Activated T-helper 1 cell treated with anti-CD3 and anti-CD28 coated beads, Interleukin-2, amount 50 U/mL, for 16 hours (primary cell): ENCODE results near the gene CLCA1.
"Not testable (repeated sequence)": the region's sequence is repeated elsewhere in the genome, so short reads cannot be mapped to it uniquely, and the experiment has no call there.

ENCODE experiments used
- DNase-seq, 2 donors: peaks; one replicate each; pipeline ENCODE4 v3.0.0-alpha.2; 2020; ENCODE audit warnings: low read depth in 1 of 2, low spot score in 1 of 2

Gene CLCA1

DNA sequence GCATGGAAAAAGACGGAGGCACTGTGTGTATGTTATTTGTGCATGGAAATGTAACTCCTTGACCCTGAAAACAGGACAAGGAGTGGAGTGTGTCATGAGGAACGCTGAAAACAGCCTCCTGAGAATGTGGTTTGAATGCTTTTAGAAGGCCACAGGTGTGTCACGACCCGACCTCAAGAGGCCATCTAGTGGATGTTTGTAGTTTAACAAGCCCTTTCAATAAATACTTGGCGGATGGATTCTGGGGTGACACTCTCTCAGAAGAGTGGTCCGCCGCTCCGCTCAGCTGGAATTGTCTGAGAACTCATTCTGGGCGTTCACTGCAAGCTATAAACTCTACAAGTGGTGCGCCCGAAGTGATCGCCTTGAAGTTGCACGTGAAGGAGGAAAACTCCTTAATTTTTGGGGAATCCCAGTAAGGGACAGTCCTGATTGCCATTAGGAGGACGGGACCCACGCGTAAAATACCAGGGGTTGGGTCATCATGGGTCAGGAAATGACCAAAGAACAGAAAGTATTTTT, 33.5 kb downstream of the CLCA1 start:
- not testable (repeated sequence) for DNase-seq

DNA sequence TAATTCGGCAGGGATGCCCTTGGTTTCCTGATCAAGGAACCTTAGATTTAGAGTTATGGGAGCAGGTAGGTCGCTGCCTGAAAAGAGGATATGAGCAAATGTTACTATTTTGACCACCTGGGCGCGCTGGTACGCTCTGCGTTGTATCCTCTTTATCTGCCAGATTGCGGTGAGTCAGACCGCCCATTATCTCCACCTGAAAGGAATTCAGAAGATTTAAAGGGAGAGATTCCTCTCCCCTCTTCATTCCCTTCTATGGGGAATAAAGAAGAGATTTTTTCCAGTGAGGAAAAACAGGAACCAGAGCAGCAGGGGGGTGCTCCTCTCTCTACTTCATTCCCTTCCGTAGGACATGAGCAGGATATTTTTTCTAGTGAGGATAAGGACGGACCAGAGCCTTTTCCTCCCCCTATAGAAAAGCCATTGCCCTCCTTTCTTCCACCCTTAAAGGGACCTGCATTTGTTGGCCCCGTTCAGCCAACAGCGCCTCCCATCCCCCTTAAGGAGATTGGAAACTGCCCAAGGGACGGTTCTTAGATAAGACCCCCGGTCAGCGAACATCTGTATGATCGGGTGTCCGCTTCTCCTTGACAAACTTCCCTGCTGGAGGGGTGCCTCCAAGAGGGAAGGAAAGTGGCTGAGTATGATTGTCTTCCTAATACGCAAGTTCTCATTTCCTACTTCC, 34.1 kb downstream of the CLCA1 start:
- no peak for DNase-seq

DNA sequence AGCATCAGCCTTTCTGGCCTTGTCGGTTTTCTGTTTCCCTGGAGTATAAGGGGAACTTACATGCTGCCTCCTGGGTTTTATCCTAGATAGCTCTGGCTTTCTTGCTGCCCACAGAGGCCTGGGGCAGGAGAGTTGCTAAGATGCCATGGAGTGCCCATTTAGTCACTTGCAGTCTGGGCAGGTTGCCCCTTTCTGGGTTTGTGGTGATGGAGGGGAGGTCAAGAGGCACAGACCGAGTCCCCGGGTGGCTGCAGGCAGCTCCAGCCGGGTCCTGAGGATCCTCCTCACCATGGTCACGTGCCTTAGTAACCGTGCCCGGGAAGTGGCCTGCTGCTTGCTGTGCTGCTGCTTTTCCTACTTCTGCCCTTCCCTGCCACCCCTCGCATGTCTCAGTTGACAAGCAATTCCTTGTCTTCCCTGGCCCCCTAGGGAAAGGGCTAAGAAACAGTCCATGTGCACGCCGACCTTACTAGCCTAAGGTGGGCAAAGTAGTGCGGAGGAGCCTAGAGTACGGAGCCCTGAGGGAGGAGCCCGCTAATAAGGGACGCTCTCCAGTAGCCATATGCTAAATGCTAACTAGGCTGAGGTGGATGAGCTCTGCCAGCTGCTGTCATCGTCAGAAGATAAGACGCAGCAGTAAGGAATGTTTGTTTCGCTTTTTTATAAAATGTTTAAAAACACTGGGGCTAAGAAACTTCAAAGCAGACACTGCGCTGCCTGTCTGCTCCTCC, 34.8 kb downstream of the CLCA1 start:
- DNase-seq: no peak

DNA sequence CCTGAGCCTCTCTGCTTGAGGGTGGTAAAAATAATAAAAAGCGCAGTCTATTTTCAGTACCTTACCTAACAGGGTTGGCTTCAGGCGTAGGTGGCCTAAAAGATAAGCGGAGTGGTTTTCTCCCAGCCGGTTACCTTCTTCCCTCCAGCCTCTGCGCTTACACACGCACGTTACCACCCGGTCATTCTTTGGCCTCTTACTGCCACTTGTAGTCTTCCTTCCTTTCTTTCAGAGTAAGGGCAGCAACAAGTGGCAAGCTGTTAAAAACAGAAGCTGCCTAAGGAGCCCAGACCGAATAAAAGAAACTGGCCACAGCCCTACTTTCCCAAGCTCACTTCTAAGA, 35.4 kb downstream of the CLCA1 start:
- no peak for DNase-seq

DNA sequence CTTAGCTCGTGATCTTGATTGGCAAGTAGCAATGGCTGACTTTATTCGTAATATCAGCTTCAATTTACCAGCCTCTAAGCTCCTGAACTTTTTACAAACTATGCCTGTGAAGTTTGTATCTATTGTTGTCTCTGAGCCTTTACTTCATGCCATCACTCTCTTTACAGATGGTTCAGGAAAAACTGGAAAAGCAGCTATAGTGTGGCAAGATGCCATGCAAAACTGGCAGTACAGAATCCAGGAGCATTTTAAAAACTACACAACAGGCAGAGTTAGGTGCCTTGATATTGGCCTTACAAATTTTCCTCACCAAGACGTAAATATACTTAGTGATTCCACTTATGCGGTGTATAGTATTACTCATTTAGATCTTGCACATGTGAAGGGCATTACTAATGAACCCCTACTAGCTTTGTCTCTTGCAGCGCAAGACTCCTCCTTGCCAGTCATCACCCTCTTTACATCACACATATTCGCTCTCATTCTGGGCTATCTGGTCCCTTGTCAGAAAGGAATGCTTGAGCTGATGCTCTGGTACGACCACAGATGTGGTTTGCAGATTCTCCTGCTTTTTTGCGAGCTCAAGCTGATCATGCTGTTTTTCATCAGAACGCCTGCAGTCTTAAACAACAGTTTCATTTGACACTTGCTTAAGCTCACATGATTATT, 36.3 kb downstream of the CLCA1 start:
- DNase-seq: no peak

DNA sequence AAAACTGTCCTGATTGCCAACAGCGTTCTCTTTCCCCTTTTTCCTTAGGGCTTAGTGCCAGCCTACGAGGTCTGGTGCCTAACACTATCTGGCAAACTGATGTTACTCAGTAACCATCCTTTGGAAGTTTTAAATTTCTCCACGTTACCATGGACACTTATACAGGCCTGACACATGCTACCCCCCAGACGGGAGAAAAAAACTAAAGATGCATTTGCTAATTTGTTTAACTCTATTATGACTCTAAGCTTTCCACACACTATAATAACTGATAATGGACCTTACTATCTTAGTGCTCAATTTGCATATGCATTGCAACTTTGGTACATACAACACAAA, 36.8 kb downstream of the CLCA1 start:
- DNase-seq: no peak

DNA sequence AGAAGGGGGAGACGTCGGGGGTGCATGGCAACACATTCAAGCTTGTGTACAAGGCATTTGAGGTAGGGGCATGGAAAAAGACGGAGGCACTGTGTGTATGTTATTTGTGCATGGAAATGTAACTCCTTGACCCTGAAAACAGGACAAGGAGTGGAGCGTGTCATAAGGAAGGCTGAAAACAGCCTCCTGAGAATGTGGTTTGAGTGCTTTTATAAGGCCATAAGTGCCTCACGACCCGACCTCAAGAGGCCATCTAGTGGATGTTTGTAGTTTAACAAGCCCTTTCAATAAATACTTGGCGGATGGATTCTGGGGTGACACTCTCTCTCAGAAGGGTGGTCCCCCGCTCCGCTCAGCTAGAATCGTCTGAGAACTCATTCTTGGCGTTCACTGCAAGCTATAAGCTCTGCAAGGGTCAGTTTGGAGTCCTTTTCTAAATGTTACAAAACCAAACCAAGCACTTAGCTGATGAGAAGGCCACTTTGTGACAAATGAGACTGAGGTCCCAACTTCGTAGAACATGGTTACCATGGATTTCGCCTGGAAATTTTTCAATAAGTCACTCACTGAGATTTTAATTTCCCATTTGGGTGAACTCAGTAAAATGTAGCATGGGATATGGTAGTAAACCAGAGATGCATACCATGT, 39.3 kb downstream of the CLCA1 start:
- no peak for DNase-seq

DNA sequence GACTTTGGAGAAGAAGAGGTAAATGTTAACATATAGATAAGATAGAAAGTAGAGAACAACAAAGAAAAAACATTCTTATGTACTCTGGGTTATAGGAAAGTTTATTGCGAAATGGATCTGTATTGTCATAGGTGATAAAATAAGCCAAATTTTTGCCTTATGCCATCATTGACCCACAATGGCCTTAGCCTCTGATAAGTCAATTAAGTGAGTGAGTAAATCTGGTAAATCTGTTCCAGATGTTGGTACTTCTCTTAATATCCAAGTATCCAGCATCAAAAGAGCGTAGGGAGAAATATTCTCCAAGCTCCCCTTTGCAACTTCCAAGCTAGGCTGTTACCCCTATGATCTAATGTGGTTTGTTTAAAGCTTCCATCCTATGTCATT, 39.8 kb downstream of the CLCA1 start:
- no peak for DNase-seq

DNA sequence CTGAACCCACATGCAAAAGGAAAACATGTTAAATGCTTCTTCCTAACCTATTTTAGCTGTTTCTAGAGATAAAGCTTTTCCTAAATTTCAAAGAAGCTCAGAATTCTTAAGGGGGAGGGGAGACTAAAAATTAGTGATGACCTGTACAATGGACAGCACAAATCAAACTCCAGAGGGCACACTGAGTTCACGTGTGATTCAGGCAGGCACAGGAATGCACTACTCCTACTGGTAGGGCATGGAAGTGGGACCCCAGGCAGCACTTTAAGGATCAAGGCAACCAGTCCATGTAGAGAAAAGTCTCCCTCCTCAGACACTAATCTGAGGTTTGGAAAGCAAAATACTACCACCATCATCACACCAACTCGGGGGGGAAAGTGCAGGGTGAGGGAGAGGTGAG, 46.9 kb downstream of the CLCA1 start:
- no peak for DNase-seq

DNA sequence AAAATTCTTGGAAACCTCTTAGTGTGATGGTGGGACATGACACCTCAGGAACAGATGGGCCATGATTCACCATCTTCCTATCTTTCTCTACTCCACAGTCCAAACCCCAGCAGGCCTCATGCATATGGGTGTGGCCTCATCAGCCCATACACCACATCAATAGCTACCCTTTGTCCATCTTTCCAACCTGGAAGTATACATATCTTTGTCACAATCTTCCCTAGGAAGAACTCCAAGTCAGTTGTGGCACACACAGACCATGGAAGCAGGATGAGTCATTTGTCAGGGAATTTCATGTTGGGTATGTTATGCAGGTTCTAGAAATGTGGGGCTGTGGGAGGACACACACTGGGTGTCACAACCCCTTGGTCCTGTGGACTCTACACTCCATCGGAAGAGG, 47.6 kb downstream of the CLCA1 start:
- no peak for DNase-seq

DNA sequence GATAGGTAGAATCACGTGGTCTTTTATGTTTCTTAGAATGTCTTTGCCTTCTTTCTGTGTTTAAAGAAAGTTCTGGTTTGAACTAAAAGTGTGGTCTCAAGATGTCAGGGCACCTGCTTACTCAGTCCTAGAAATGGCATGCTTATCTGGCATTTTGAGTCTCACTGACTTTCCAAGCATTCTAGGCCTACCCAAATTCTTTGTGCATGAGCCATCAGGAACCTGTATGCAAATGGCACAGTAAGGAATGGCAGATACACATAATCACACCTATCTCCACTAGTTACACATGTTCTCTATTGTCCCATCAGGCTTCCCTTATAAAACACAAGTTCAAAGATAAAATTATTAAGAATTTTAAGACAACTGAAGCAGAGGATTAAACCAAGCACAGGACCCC, 48.6 kb downstream of the CLCA1 start:
- DNase-seq: no peak

DNA sequence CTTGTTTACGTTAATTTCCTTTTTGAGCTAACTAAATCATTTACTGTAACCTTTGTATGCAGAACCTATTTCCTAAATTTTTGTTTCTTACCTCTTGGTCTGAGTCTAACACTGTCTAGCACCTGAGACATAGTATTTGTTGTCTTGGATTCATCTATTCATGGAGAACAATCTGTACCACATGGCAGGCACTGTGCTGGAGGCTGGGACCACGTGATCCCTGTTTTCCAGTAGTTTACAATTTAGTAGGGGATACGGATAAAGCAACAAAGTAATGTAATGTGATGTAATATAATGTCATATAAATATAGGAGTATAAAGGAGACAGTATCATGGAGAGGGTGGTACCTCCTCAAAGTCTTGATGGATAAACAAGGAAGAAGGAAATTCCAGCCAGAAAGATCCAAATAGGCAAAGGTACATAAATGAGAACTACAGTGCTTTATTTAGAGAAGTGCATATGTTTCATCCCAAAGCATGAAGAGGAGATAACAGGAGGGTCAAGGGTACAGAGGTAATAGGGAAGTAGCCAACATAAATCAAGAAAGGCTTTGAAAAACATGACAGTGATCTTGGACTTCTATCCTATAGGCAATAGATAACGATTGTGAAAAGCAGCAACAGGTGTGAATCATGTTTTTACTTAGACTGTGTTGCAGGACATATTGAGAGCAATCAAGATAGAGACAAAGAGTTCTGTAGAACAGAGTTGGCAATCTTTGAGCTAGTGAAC, 52.2 kb downstream of the CLCA1 start:
- no peak for DNase-seq

DNA sequence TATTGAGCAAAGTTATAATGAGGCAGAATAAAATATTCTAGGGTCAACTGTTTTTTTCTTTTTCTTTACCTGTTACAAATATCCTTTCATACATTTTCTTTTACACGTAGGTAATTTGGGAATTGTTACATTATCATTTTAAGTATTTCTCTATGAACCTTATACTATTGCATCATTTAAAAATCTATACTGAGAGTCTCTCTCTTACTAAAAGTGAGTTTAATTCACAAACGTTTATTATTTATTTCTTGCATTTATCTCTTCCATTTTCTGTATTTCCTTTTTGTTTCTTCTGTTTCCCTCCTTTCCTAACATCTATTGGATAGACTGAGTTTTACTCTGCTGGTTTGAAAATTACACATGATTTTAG, 52.8 kb downstream of the CLCA1 start:
- no peak for DNase-seq

DNA sequence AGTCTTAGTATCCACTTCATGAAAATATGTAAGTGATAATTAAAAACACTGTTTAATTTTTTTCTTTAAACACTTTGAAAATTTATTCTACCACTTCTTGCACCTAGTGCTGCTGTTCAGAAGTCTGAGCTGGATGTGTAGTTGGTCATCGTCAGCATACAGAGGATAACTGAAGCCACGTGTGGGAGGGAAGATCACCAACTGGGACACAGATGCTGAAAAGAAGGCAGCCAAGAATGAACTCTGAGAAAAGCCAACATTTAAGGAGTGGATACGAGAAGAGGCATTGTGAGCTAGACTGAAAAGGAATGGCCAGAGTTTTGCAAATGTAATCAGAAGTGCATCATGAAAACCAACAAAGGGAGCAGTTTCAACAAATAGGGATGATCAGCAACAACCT, 53.5 kb downstream of the CLCA1 start:
- no peak for DNase-seq

DNA sequence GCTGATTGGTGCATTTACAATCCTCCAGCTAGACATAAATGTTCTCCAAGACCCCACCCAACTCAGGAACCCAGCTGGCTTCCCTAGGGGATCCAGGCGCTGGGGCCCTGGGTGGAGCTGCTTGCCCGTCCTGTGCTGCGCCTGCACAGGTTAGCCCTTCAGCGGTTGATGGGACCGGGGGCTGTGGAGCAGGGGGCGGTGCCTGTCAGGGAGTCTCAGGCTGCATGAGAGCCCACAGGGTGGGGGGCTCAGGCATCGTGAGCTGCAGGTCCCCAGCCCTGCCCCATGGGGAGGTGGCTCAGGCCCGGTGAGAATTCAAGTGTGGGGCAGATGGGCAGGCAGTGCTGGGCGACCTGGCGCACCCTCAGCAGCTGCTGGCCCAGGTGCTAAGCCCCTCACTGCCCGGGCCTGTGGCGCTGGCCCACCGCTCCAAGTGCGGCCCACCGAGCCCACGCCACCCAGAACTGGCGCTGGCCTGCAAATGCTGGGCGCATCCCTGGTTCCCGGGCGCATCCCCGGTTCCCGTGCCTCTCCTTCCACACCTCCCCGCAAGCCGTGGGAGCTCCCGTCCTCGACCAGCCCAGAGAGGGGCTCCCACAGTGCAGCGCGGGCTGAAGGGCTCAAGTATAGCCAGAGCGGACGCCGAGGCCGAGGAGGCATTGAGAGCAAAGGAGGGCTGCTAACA, 55.1 kb downstream of the CLCA1 start:
- DNase-seq: no peak

DNA sequence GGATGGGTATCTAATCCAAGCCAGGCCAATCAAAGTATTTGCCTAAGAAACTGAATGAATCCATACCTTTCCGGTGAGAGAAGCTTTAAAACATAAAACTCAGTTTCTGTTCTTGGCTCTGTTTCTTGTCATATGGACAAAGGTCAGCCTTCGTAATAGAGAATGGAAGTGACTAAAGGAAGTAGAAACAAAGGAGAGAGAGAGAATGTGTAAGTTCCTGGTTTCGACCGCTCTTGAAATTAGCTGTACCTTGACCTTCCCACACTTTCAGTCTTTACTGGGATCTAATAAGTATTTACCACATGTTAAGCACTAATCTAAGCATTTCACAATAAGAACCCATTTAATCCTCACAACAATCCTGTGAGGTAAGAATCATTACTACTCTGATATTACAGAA, 58.6 kb downstream of the CLCA1 start:
- no peak for DNase-seq

DNA sequence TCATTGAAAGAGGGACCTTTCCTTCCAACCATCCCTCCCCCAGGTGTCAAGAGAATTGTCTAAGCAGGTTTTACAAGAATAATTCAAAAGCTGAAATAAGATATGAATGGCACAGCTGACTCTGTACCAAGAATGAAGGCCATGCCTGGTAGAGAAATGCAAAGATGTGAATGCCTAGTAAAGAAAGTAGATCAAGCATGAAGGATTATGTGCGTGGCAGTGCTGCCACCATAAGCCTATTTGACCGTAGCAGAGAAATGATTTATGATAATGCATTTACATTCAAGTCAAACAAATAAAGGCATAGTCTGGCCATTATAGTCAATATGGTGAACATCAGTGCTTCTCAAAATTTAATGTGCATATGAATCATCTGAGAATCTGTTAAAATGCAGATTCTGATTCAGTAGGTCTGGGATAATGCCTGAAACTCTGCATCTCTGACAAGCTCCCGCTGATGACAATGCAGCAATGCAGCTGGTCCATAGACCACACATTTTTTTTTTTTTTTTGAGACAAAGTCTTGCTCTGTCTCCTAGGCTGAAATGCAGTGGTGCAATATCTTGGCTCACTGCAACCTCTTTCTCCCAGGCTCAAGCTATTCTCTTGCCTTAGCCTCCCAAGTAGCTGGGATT, 61.6 kb downstream of the CLCA1 start:
- DNase-seq: no peak

DNA sequence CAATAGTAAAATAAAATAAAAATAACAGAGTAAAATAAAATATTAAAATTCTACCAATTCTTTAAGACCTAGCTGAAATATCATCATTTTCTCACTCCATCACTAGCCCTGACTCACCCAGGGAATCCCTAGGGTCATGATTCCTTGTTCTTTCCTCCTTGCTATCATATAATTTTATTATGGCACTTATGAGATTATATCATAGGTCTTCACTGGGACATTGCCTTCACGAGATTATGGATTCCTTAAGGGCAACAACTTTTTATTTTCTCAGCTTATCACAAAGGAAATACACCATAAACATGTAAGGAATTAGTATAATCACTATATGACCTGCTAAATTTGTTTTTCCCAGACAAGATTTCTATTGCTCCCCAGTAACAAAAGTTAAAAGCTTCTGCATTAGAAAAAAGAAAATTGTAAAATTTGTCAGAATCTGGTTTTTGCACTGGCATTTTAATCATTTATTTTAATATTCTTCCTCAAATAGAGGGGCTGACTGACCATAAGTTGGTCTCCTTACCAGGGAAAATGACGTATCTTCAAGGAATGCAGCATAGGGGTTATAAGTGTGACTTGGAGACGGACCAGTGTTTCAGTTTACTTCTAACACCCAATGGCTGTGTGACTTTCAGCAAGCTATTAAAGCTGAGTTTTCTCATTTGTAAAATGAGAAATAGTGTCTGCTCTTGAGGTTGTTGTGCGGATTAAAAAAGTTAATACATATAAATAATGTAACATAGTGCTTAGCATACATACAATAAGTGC, 69.4 kb downstream of the CLCA1 start:
- DNase-seq: no peak

DNA sequence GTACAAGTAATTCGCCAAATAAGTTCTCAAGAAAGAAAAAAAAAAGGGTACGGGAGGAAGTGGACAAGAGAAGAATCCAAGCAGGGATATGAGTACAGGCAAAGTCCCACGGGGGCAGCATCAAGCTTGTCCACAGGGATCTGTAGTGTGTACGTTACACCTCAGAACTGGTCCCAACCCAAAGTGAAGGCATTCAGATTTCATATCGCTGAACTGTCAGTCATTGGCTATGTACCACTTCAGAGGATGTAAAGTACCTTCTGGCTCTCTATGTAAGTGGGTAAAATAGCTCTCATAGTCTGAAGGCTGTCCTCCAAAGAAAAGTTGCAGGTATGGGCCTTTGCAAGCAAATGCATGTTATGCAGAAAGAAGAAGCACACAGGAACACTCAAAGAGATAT, 70.0 kb downstream of the CLCA1 start:
- no peak for DNase-seq

DNA sequence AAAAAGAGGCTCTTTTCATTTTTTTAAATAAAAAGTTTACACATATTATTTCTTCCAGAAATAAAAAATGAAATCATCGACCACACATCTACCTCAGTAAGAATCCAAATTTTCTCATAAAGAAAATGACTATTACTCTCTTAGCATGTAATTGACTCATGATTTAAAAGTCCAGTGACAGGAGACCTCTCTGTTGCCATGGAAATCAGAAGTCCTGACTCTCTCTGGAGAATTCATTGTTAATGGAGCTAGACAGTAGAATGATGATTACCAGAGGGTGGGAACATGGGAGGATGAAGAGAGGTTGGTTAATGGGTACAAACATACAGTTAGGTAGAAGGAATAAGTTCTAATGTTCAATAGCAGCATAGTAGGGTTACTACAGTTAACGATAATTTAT, 73.1 kb downstream of the CLCA1 start:
- no peak for DNase-seq
